HCT116 (cell line): ENCODE measurements around the gene CTDSP1.

Experiments
- CTCF ChIP-seq, 3 experiments: fragments of 200-600 bp in 1 of 3; sonication (generic) in 1 of 3; IDR thresholded peaks in 2 of 3; conservative IDR thresholded peaks in 1 of 3; 2 replicates each; pipeline ENCODE4 v1.5.1; 2012 to 2017; ENCODE audit warnings: low read depth in 2 of 3, low read length in 2 of 3, antibody characterized with exemption in 1 of 3, borderline replicate concordance in 1 of 3, control low read depth in 1 of 3, mild to moderate bottlenecking in 1 of 3, mixed read lengths in 1 of 3, mixed run types in 1 of 3, moderate library complexity in 1 of 3; ENCODE audit not compliant: insufficient read depth in 1 of 3
- POLR2A ChIP-seq: IDR thresholded peaks from 2 replicates; pipeline ENCODE4 v1.7.0; 2011; ENCODE audit warnings: borderline replicate concordance; ENCODE audit not compliant: insufficient read depth, insufficient read length; ENCODE audit errors: extremely low read depth

GRCh38 chr2:218354850-218355443 is 44.7 kb upstream of the CTDSP1 start:
- TF ChIP-seq POLR2A: no peak
- TF ChIP-seq CTCF (IDR thresholded peaks at IDR 0.05 in 2 of 3, conservative IDR thresholded peaks at IDR 0.05 in 1 of 3; ENCODE audit: borderline replicate concordance in 1 of 3, insufficient read depth in 1 of 3, low read depth in 2 of 3, low read length in 2 of 3): no peak
